ENCODE measurements around the gene PLA2G4B. TPM values are rescaled to one million over a fixed set of nuclear protein-coding genes. Genes with fewer than 3 reads are reported as not detected.

Gene PLA2G4B
- total and polyA plus RNA-seq, 2 of the 8 experiments (the other 6 are each of a cell fraction or from before 2014, with no cell fraction given), result 4.2 to 9.2 TPM

DNA sequence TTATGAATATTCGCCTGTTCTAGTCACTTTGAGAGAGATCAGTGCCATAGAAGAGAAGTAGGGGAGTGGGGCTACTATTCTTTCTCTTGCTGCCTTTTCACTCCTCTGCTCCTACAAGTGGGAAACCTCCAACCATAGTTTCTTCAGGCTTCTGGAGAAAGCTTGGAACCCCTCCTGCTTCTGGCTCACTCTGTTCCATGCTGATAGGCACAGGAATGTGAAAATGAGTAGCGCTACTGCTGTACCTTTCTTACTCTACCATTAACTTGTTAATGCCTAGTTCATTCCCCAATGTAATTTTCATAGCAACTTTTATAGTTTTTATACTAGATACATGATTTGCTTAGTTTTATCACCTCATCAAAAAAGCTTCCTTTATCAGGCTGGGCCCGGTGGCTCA is 37.5 kb upstream of the PLA2G4B start:
- FAIRE-seq, result no peak
- H2AK5ac ChIP-seq (ENCODE audit: low read depth, low read length), result no peak overlapping the region
- no peaks in the 10 kb centered on the region for H3K27me3 ChIP-seq (replicated peaks in 1 of 4; ENCODE audit: control insufficient read depth in 3 of 4, extremely low read depth in 1 of 4, insufficient read depth in 3 of 4, low read length in 3 of 4)
- peaks cover 0 to 2% of the 10 kb centered on the region in 2 experiments for H4K20me1 ChIP-seq (replicated peaks in 1 of 2; ENCODE audit: control insufficient read depth in 1 of 2, insufficient read depth in 2 of 2, low read length in 2 of 2)
- no peak overlapping the region for H4K91ac ChIP-seq (replicated peaks; ENCODE audit: insufficient read length, low read length)
- H4K5ac ChIP-seq (ENCODE audit: insufficient read length, low read depth, low read length), result no peak overlapping the region
- H3K9me3 ChIP-seq (ENCODE audit: insufficient read depth in 2 of 2, low read depth in 1 of 2, low read length in 1 of 2), result no peaks in the 10 kb centered on the region
- H3K23me2 ChIP-seq (ENCODE audit: low read depth, low read length), result no peaks in the 10 kb centered on the region
- no peak overlapping the region for H3K27ac ChIP-seq (ENCODE audit: low read depth, low read length)
- no peak overlapping the region for H3K14ac ChIP-seq (ENCODE audit: insufficient read length)
- H3K36me3 ChIP-seq (ENCODE audit: control insufficient read depth in 2 of 4, insufficient read depth in 4 of 4, low read length in 3 of 4), result no peaks in the 10 kb centered on the region
- no peak overlapping the region for H2BK120ac ChIP-seq (replicated peaks; ENCODE audit: low read depth, low read length)
- H3K79me2 ChIP-seq (ENCODE audit: control insufficient read depth in 1 of 2, insufficient read depth in 2 of 2, low read length in 2 of 2), result no peaks in the 10 kb centered on the region; a peak in 1 of 4 replicates
- no peak overlapping the region for H2BK12ac ChIP-seq (ENCODE audit: low read depth, low read length)
- H3K4ac ChIP-seq (replicated peaks; ENCODE audit: insufficient read length, low read depth, low read length), result no peak overlapping the region
- no peak overlapping the region for H3K9ac ChIP-seq (replicated peaks in 1 of 4; ENCODE audit: extremely low read depth in 1 of 4, low read depth in 3 of 4, low read length in 3 of 4)
- H2BK20ac ChIP-seq (ENCODE audit: low read length), result no peak overlapping the region
- H3K56ac ChIP-seq (replicated peaks; ENCODE audit: insufficient read length, low read depth, low read length), result no peak overlapping the region
- no peak overlapping the region for H2AFZ ChIP-seq (ENCODE audit: low read length)
- no peak overlapping the region for H3K4me2 ChIP-seq (ENCODE audit: insufficient read depth in 1 of 2, low read depth in 2 of 2, low read length in 2 of 2)
- no peak overlapping the region for H4K8ac ChIP-seq (ENCODE audit: extremely low read depth, insufficient read depth, low read length)
- H2BK5ac ChIP-seq (ENCODE audit: low read depth, low read length), result no peak overlapping the region
- no peak overlapping the region for H3K4me3 ChIP-seq (ENCODE audit: extremely low read depth in 1 of 4, insufficient read depth in 2 of 4, low read depth in 3 of 4, low read length in 4 of 4)
- H3K79me1 ChIP-seq (ENCODE audit: low read depth, low read length), result no peaks in the 10 kb centered on the region
- ChIA-PET CTCF (ENCODE audit: partially characterized antibody) (interaction anchor here (1.0 to 13.7 kb wide), 5 partner anchors 8 to 58 kb away, joined by 3 to 283 read pairs (median 4); partner anchors contain the start of gene MAPKBP1), POLR2A (ENCODE audit: partially characterized antibody) (no interaction called here)
- H3K4me1 ChIP-seq (replicated peaks in 1 of 4; ENCODE audit: control insufficient read depth in 3 of 4, insufficient read depth in 4 of 4, low read length in 3 of 4), result no peaks in the 10 kb centered on the region
- TF ChIP-seq NANOG (IDR thresholded peaks at IDR 0.05; ENCODE audit: insufficient read depth, low read depth, low read length, poor library complexity, severe bottlenecking), result no peak
- no peak for TF ChIP-seq CHD2 (IDR thresholded peaks at IDR 0.05; ENCODE audit: low read length)
- TF ChIP-seq SIN3A (conservative IDR thresholded peaks at IDR 0.05 in 1 of 2, IDR thresholded peaks at IDR 0.05 in 1 of 2; ENCODE audit: low read depth in 1 of 2, low read length in 2 of 2), result no peak
- TF ChIP-seq, protein P1, sequence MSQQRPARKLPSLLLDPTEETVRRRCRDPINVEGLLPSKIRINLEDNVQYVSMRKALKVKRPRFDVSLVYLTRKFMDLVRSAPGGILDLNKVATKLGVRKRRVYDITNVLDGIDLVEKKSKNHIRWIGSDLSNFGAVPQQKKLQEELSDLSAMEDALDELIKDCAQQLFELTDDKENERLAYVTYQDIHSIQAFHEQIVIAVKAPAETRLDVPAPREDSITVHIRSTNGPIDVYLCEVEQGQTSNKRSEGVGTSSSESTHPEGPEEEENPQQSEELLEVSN (IDR thresholded peaks at IDR 0.05), result no peak
- TF ChIP-seq RXRA (IDR thresholded peaks at IDR 0.05; ENCODE audit: insufficient read depth, low read depth, low read length), result no peak
- TF ChIP-seq, protein P2, sequence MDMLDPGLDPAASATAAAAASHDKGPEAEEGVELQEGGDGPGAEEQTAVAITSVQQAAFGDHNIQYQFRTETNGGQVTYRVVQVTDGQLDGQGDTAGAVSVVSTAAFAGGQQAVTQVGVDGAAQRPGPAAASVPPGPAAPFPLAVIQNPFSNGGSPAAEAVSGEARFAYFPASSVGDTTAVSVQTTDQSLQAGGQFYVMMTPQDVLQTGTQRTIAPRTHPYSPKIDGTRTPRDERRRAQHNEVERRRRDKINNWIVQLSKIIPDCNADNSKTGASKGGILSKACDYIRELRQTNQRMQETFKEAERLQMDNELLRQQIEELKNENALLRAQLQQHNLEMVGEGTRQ (IDR thresholded peaks at IDR 0.05; ENCODE audit: low read length), result no peak
- TF ChIP-seq EGR1 (IDR thresholded peaks at IDR 0.05; ENCODE audit: borderline replicate concordance, low read depth, low read length), result no peak
- no peak for TF ChIP-seq SIX5 (IDR thresholded peaks at IDR 0.05; ENCODE audit: low read depth, low read length)
- TF ChIP-seq ASH2L (IDR thresholded peaks at IDR 0.05; ENCODE audit: low read length), result no peak
- no peak for TF ChIP-seq CREB1 (IDR thresholded peaks at IDR 0.05)
- no peak overlapping the region for H2BK15ac ChIP-seq (ENCODE audit: low read length)
- no peak overlapping the region for H3K23ac ChIP-seq (ENCODE audit: insufficient read length)
- no peak overlapping the region for H3K18ac ChIP-seq (ENCODE audit: extremely low read depth, low read length)
- WGBS, 2 experiments (ENCODE audit: extremely low coverage in 1 of 2, insufficient coverage in 1 of 2, insufficient read length in 1 of 2, insufficient replicate concordance in 2 of 2, low coverage in 1 of 2, low lambda C conversion rate in 2 of 2, missing lambda C conversion rate in 1 of 2), result 84% methylated on average over 3 of the region's 3 CpGs; no CpG with 5 or more reads in 1 of the 2 experiments
- DNase-seq (ENCODE audit: low read depth in 1 of 2, low spot score in 2 of 2), result no peak
